ENCODE data around the gene ELK3. TPM values are rescaled to one million over a fixed set of nuclear protein-coding genes. Genes with fewer than 3 reads are reported as not detected.

ELK3 gene
- total RNA-seq, 2 experiments from 2014 or later = 7.7 TPM

DNA sequence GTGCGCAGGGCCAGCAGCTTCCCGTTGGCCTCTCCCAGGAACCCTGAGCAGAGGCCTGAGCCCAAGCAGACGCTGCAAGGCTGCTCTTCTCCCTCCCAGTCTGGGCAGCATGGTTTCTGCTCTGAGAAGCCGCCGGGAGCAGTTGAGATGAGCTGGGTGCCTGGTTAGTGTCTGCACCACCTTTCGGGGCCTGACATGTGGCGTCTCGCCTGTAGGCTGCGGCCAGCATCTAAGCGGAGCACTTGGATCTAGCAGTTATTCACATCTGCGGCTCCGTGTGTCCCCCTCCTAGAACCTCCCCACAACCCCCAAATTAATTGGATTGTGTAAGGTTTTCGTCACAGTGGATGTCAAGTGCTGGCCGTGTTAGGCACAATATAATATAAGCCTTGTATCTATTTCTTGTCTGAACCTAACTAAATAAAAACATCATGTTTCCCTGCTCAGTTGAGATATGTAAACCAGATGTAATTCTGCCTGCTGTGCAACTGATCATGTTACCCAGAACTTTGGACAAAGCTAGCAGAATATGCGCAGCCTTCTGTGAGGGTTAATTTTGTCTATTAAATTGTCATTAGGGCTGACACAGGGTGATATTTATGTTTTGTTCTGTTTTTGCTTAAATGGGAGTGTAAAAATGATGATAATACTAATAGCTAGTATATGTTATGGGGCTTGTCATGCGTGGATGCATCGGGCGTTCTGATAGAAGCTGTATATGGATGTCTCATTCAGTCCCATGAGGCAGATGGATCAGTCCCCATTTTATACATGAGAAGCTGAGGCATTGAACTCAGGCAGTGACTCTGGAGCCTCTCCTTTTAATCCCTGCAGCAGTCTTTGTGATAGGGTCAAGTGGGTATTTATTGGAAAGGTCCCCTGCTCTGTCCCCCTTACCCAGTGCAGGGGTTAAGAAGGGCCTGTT, 45.8 kb downstream of the ELK3 start:
- ChIA-PET CTCF (interaction anchor here (1.3 to 1.4 kb wide), 2 partner anchors 25 to 160 kb away, joined by 4 read pairs; partner anchors contain the start of gene CDK17), POLR2A (interaction anchor here (0.6 to 1.2 kb wide), 5 partner anchors 14 to 170 kb away, joined by 3 to 4 read pairs (median 3); no protein-coding TSS in a partner anchor)
- DNase-seq = no peak
- no peak overlapping the region for H3K4me3 Mint-ChIP-seq
- peaks cover 61% of the 10 kb centered on the region for H3K4me1 Mint-ChIP-seq (ENCODE audit: low read depth)
- intact Hi-C loops (cut with micrococcal nuclease) = loop anchor here (5.0 kb wide), 1 partner anchor 157 kb away; no protein-coding TSS in a partner anchor
- no peak overlapping the region for H3K27ac Mint-ChIP-seq
- TF ChIP-seq CTCF (IDR thresholded peaks at IDR 0.05) = no peak
- H3K9me3 Mint-ChIP-seq = no peaks in the 10 kb centered on the region
- H3K27me3 Mint-ChIP-seq = no peaks in the 10 kb centered on the region
- peaks cover 25% of the 10 kb centered on the region for H3K36me3 Mint-ChIP-seq (ENCODE audit: low read depth)
- no peak for ATAC-seq

DNA sequence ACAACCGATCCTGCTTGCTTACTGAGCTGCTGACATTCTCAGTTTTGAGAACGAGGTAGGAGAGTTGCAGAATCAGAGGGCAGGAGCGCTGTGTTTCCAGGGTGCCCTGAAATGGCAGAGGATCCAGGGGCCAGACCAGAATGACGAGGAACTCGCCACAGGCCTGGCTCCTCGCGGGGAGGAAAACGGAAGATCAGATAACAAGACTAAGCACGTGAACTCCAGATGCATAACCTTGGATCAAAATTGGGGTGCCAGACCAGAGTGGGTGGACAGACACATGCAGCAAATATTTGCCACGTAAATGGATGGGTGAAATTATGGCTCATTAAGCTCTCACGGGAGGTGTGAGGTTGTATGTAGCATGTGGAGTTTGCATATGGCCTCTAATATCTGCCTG, 46.5 kb downstream of the ELK3 start:
- no peak for TF ChIP-seq CTCF (IDR thresholded peaks at IDR 0.05)
- ChIA-PET POLR2A (interaction anchor here (0.6 to 1.2 kb wide), 5 partner anchors 8 to 171 kb away, joined by 3 to 4 read pairs (median 3); no protein-coding TSS in a partner anchor), CTCF (no interaction called here)
- Mint-ChIP-seq H3K9me3 (no peaks in the 10 kb centered on the region), H3K4me3 (no peak overlapping the region), H3K4me1 (ENCODE audit: low read depth) (peaks cover 56% of the 10 kb centered on the region), H3K36me3 (ENCODE audit: low read depth) (peaks cover 20% of the 10 kb centered on the region), H3K27me3 (no peaks in the 10 kb centered on the region), H3K27ac (no peak overlapping the region)
- no peak for ATAC-seq
- DNase-seq = no peak
- intact Hi-C loops (cut with micrococcal nuclease) = loop anchor here (5.0 kb wide), 1 partner anchor 157 kb away; no protein-coding TSS in a partner anchor

DNA sequence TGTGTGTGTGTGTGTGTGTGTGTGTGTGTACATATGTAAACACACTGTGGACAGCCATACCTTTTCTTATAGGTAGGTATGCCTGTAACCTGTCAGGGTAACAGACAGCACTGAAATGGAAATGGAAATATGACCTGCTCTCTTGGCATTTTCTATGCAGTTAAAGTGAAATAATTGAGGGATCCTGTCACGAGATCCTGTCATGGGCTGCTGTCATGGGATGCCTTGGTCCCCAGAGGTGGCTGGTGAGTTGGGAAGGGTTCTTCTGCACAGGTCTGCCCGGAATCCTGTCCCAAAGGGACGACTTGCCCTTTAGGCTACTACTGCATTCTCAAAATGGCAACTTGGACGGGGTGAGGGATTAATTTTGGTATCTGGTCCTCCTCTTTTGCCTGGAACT, 47.3 kb downstream of the ELK3 start:
- ATAC-seq = no peak
- H3K4me3 Mint-ChIP-seq = no peak overlapping the region
- no peak for TF ChIP-seq CTCF (IDR thresholded peaks at IDR 0.05)
- POLR2A ChIA-PET = interaction anchor here (1.0 kb wide), 1 partner anchor 7 kb away, joined by 3 read pairs; no protein-coding TSS in a partner anchor
- no peak for DNase-seq
- no peaks in the 10 kb centered on the region for H3K9me3 Mint-ChIP-seq
- H3K27ac Mint-ChIP-seq = peak overlapping the region; percentile 64
- peaks cover 50% of the 10 kb centered on the region for H3K4me1 Mint-ChIP-seq (ENCODE audit: low read depth)
- no peaks in the 10 kb centered on the region for H3K27me3 Mint-ChIP-seq
- H3K36me3 Mint-ChIP-seq (ENCODE audit: low read depth) = peaks cover 15% of the 10 kb centered on the region
- intact Hi-C loops (cut with micrococcal nuclease) = loop anchor here (5.0 kb wide), 1 partner anchor 156 kb away; no protein-coding TSS in a partner anchor
- CTCF ChIA-PET = no interaction called here

GRCh38 chr12:96241846-96242256, 47.7 kb downstream of the ELK3 start:
- no peaks in the 10 kb centered on the region for H3K27me3 Mint-ChIP-seq
- H3K9me3 Mint-ChIP-seq = no peaks in the 10 kb centered on the region
- peaks cover 48% of the 10 kb centered on the region for H3K4me1 Mint-ChIP-seq (ENCODE audit: low read depth)
- DNase-seq (peak; percentile 70), ATAC-seq (peak; percentile 87)
- ChIA-PET POLR2A (no interaction called here), CTCF (interaction anchor here (1.0 kb wide), 1 partner anchor 27 kb away, joined by 4 read pairs; no protein-coding TSS in a partner anchor)
- H3K36me3 Mint-ChIP-seq (ENCODE audit: low read depth) = peaks cover 15% of the 10 kb centered on the region
- no peak overlapping the region for H3K4me3 Mint-ChIP-seq
- TF ChIP-seq CTCF (IDR thresholded peaks at IDR 0.05) = no peak
- peak overlapping the region; percentile 64 for H3K27ac Mint-ChIP-seq
- intact Hi-C loops (cut with micrococcal nuclease) = loop anchor here (5.0 kb wide), 1 partner anchor 155 kb away; no protein-coding TSS in a partner anchor

Data from activated CD8-positive, alpha-beta T cell treated with anti-CD3 and anti-CD28 coated beads for 36 hours (primary cell).